ENCODE data around the gene SPIRE1.

GRCh38 chr18:12668041-12668440 lies 10.1 kb upstream of the SPIRE1 start:
- TF ChIP-seq POLR2A (IDR thresholded peaks at IDR 0.05) (no peak), CTCF (IDR thresholded peaks at IDR 0.05) (no peak)

Data from esophagus squamous epithelium (tissue), 4 donors.